ENCODE measurements around the gene ITPR2.

GRCh38 chr12:26712892-26713291 lies 120.1 kb downstream of the ITPR2 start:
- TF ChIP-seq CTCF (IDR thresholded peaks at IDR 0.05; ENCODE audit: control extremely low read depth in 1 of 3, insufficient read depth in 1 of 3, low read depth in 1 of 3, low read length in 3 of 3) (no peak), TEAD4 (IDR thresholded peaks at IDR 0.05; ENCODE audit: low read depth, low read length) (no peak), POLR2A (IDR thresholded peaks at IDR 0.05; ENCODE audit: control extremely low read depth in 1 of 2, low read depth in 2 of 2, low read length in 2 of 2) (no peak), SP1 (IDR thresholded peaks at IDR 0.05; ENCODE audit: low read depth, low read length) (no peak), EZH2 (IDR thresholded peaks at IDR 0.05; ENCODE audit: low read depth, low read length, severe bottlenecking) (no peak), POLR2AphosphoS5 (IDR thresholded peaks at IDR 0.05; ENCODE audit: low read depth, low read length) (no peak), NRF1 (IDR thresholded peaks at IDR 0.05; ENCODE audit: low read depth, low read length) (no peak), EP300 (IDR thresholded peaks at IDR 0.05; ENCODE audit: borderline replicate concordance in 1 of 2, low read depth in 2 of 2, low read length in 2 of 2) (no peak), SIN3A (conservative IDR thresholded peaks at IDR 0.05 in 1 of 2, IDR thresholded peaks at IDR 0.05 in 1 of 2; ENCODE audit: low read depth in 1 of 2, low read length in 2 of 2) (no peak), RFX5 (IDR thresholded peaks at IDR 0.05; ENCODE audit: borderline replicate concordance, low read depth, low read length) (no peak), YY1 (IDR thresholded peaks at IDR 0.05; ENCODE audit: low read depth, low read length) (no peak), JUN (IDR thresholded peaks at IDR 0.05; ENCODE audit: low read depth, low read length) (no peak)
- TF ChIP-seq, protein P1, sequence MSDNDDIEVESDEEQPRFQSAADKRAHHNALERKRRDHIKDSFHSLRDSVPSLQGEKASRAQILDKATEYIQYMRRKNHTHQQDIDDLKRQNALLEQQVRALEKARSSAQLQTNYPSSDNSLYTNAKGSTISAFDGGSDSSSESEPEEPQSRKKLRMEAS (IDR thresholded peaks at IDR 0.05), result no peak
